ENCODE data around the gene HACE1. TPM values are rescaled to one million over a fixed set of nuclear protein-coding genes. Genes with fewer than 3 reads are reported as not detected.

HACE1 gene
- total RNA-seq, 1 donor from 2014 or later, result 16.2 TPM

GRCh38 chr6:104688283-104688969, 171.3 kb downstream of the HACE1 start:
- no peak overlapping the region for H3K4me3 ChIP-seq (ENCODE audit: low read depth, low read length)
- no peak for DNase-seq (ENCODE audit: low read depth)
- no peak for TF ChIP-seq CTCF (conservative IDR thresholded peaks at IDR 0.05; ENCODE audit: low read depth, low read length)

GRCh38 chr6:104686550-104687175, 173.1 kb downstream of the HACE1 start:
- TF ChIP-seq CTCF (conservative IDR thresholded peaks at IDR 0.05; ENCODE audit: low read depth, low read length), result no peak
- no peak overlapping the region for H3K4me3 ChIP-seq (ENCODE audit: low read depth, low read length)
- DNase-seq (ENCODE audit: low read depth), result no peak

GRCh38 chr6:104685871-104686549, 173.7 kb downstream of the HACE1 start:
- TF ChIP-seq CTCF (conservative IDR thresholded peaks at IDR 0.05; ENCODE audit: low read depth, low read length), result no peak
- DNase-seq (ENCODE audit: low read depth), result no peak
- H3K4me3 ChIP-seq (ENCODE audit: low read depth, low read length), result no peak overlapping the region

GRCh38 chr6:104684911-104685415, 174.8 kb downstream of the HACE1 start:
- DNase-seq (ENCODE audit: low read depth), result no peak
- TF ChIP-seq CTCF (conservative IDR thresholded peaks at IDR 0.05; ENCODE audit: low read depth, low read length), result no peak
- no peak overlapping the region for H3K4me3 ChIP-seq (ENCODE audit: low read depth, low read length)

GRCh38 chr6:104683809-104684208, 175.9 kb downstream of the HACE1 start:
- DNase-seq (ENCODE audit: low read depth), result no peak
- H3K4me3 ChIP-seq (ENCODE audit: low read depth, low read length), result no peak overlapping the region
- no peak for TF ChIP-seq CTCF (conservative IDR thresholded peaks at IDR 0.05; ENCODE audit: low read depth, low read length)

- TF ChIP-seq CTCF (conservative IDR thresholded peaks at IDR 0.05; ENCODE audit: low read depth, low read length), result peak; percentile 99
- DNase-seq (ENCODE audit: low read depth), result no peak
- no peak overlapping the region for H3K4me3 ChIP-seq (ENCODE audit: low read depth, low read length)
Observed at GRCh38 chr6:104682722-104683643, 176.7 kb downstream of the HACE1 start.

Measured in epithelial cell of proximal tubule (primary cell).